ENCODE data around the gene DAB1.
"Not testable (repeated sequence)": the region's sequence is repeated elsewhere in the genome, so short reads cannot be mapped to it uniquely, and the experiment has no call there.

Gene DAB1

DNA sequence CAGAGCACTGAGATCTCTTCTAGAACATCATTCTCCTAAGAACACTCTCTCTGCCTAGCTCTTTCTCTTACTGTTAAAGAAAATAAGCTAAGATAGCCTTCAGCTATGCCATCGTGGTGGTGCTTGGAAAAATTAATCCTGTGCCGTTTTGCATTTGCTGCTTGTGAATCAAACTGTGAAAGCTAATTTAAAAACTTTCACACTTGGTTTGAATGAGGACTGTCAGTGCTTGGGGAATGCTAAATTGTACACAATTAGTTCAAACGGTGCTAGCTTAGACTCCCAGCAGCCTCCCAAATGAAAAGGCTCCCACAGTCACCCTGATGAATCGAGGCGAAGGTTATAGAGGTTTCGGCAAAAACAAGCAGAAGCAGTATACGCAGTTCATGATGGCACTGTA lies 79.6 kb downstream of the DAB1 start:
- Histone ChIP-seq H3K36me3 (ENCODE audit: control insufficient read depth in 2 of 2, insufficient read depth in 1 of 2, low read length in 2 of 2) (no peaks in the 10 kb centered on the region), H3K27ac (ENCODE audit: extremely low read depth, low read depth, low read length) (no peak overlapping the region), H3K9me3 (ENCODE audit: control insufficient read depth, insufficient read depth, low read depth, low read length) (no peaks in the 10 kb centered on the region), H3K4me1 (ENCODE audit: control insufficient read depth, insufficient read depth, low read length) (no peaks in the 10 kb centered on the region), H3K4me3 (ENCODE audit: low read depth, low read length) (no peak overlapping the region)
- ChIA-PET CTCF (interaction anchor here (0.7 kb wide), 1 partner anchor 23 kb away, joined by 3 read pairs; no protein-coding TSS in a partner anchor), POLR2A (no interaction called here)
- TF ChIP-seq IKZF3 (tag by site-specific recombination; IDR thresholded peaks at IDR 0.05) (no peak), ZNF274 (IDR thresholded peaks at IDR 0.05; ENCODE audit: low read length) (no peak), ZNF274 (tag by site-specific recombination; IDR thresholded peaks at IDR 0.05; ENCODE audit: borderline replicate concordance) (no peak), ZNF623 (tag by site-specific recombination; IDR thresholded peaks at IDR 0.05) (no peak), ZBTB10 (tag by site-specific recombination; IDR thresholded peaks at IDR 0.05) (no peak), ZNF350 (tag by site-specific recombination; IDR thresholded peaks at IDR 0.05) (no peak), SP7 (tag by site-specific recombination; IDR thresholded peaks at IDR 0.05) (no peak), ZNF658 (tag by site-specific recombination; IDR thresholded peaks at IDR 0.05) (no peak), ZNF404 (tag by site-specific recombination; IDR thresholded peaks at IDR 0.05) (no peak), MEIS1 (CRISPR knock-in tag; IDR thresholded peaks at IDR 0.05; ENCODE audit: borderline replicate concordance) (no peak)
- TF ChIP-seq, protein P1, sequence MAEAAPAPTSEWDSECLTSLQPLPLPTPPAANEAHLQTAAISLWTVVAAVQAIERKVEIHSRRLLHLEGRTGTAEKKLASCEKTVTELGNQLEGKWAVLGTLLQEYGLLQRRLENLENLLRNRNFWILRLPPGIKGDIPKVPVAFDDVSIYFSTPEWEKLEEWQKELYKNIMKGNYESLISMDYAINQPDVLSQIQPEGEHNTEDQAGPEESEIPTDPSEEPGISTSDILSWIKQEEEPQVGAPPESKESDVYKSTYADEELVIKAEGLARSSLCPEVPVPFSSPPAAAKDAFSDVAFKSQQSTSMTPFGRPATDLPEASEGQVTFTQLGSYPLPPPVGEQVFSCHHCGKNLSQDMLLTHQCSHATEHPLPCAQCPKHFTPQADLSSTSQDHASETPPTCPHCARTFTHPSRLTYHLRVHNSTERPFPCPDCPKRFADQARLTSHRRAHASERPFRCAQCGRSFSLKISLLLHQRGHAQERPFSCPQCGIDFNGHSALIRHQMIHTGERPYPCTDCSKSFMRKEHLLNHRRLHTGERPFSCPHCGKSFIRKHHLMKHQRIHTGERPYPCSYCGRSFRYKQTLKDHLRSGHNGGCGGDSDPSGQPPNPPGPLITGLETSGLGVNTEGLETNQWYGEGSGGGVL (tag by site-specific recombination; IDR thresholded peaks at IDR 0.05) = no peak
- TF ChIP-seq, protein P2, sequence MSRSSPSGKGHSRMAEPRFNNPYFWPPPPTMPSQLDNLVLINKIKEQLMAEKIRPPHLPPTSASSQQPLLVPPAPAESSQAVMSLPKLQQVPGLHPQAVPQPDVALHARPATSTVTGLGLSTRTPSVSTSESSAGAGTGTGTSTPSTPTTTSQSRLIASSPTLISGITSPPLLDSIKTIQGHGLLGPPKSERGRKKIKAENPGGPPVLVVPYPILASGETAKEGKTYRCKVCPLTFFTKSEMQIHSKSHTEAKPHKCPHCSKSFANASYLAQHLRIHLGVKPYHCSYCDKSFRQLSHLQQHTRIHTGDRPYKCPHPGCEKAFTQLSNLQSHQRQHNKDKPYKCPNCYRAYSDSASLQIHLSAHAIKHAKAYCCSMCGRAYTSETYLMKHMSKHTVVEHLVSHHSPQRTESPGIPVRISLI (tag by site-specific recombination; IDR thresholded peaks at IDR 0.05) = no peak
- TF ChIP-seq, protein P3, sequence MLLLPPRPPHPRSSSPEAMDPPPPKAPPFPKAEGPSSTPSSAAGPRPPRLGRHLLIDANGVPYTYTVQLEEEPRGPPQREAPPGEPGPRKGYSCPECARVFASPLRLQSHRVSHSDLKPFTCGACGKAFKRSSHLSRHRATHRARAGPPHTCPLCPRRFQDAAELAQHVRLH (tag by site-specific recombination; IDR thresholded peaks at IDR 0.05) = no peak

DNA sequence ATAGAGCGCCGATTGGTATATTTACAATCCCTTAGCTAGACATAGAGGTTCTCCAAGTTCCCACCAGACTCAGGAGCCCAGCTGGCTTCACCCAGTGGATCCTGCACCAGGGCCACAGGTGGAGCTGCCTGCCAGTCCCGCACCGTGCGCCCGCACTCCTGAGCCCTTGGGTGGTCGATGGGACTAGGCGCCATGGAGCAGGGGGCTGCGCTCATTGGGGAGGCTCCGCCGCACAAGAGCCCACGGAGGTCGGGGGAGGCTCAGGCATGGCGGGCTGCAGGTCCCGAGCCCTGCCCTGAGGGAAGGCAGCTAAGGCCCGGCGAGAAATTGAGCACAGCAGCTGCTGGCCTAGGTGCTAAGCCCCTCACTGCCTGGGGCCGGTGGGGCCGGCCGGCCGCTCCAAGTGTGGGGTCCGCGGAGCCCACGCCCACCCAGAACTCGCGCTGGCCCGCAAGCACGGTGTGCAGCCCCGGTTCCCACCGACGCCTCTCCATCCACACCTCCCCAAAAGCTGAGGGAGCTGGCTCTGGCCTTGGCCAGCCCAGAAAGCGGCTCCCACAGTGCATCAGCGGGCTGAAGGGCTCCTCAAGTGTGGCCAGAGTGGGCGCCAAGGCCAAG lies 80.5 kb downstream of the DAB1 start:
- H3K27ac ChIP-seq (ENCODE audit: extremely low read depth, low read depth, low read length); H3K36me3 ChIP-seq (ENCODE audit: control insufficient read depth in 2 of 2, insufficient read depth in 1 of 2, low read length in 2 of 2); POLR2A ChIA-PET; H3K9me3 ChIP-seq (ENCODE audit: control insufficient read depth, insufficient read depth, low read depth, low read length); H3K4me1 ChIP-seq (ENCODE audit: control insufficient read depth, insufficient read depth, low read length); H3K4me3 ChIP-seq (ENCODE audit: low read depth, low read length); CTCF ChIA-PET: not testable (repeated sequence)

GRCh38 chr1:57341721-57342120 lies 82.1 kb downstream of the DAB1 start:
- POLR2A ChIA-PET = no interaction called here
- Histone ChIP-seq H3K9me3 (ENCODE audit: control insufficient read depth, insufficient read depth, low read depth, low read length) (no peaks in the 10 kb centered on the region), H3K27ac (ENCODE audit: extremely low read depth, low read depth, low read length) (no peak overlapping the region), H3K4me3 (ENCODE audit: low read depth, low read length) (no peak overlapping the region), H3K36me3 (ENCODE audit: control insufficient read depth in 2 of 2, insufficient read depth in 1 of 2, low read length in 2 of 2) (no peaks in the 10 kb centered on the region), H3K4me1 (ENCODE audit: control insufficient read depth, insufficient read depth, low read length) (no peaks in the 10 kb centered on the region)
- CTCF ChIA-PET = no interaction called here
- TF ChIP-seq ZNF37A (tag by site-specific recombination; IDR thresholded peaks at IDR 0.05) (no peak), GLI4 (tag by site-specific recombination; IDR thresholded peaks at IDR 0.05) (no peak), ZNF621 (tag by site-specific recombination; IDR thresholded peaks at IDR 0.05) (no peak), ZNF510 (tag by site-specific recombination; IDR thresholded peaks at IDR 0.05; ENCODE audit: insufficient replicate concordance) (no peak), MEIS1 (CRISPR knock-in tag; IDR thresholded peaks at IDR 0.05; ENCODE audit: borderline replicate concordance) (no peak), ZNF184 (tag by site-specific recombination; IDR thresholded peaks at IDR 0.05) (no peak), ZNF792 (tag by site-specific recombination; IDR thresholded peaks at IDR 0.05) (no peak), ZNF391 (tag by site-specific recombination; IDR thresholded peaks at IDR 0.05; ENCODE audit: borderline replicate concordance, low read depth) (no peak), ZNF776 (tag by site-specific recombination; IDR thresholded peaks at IDR 0.05; ENCODE audit: borderline replicate concordance) (no peak), SCRT1 (tag by site-specific recombination; IDR thresholded peaks at IDR 0.05; ENCODE audit: borderline replicate concordance) (no peak), ZBTB44 (tag by site-specific recombination; IDR thresholded peaks at IDR 0.05) (no peak), ZNF239 (tag by site-specific recombination; IDR thresholded peaks at IDR 0.05) (no peak), IKZF3 (tag by site-specific recombination; IDR thresholded peaks at IDR 0.05) (no peak), MYNN (tag by site-specific recombination; IDR thresholded peaks at IDR 0.05; ENCODE audit: borderline replicate concordance) (no peak)
